ENCODE results near the gene FSCN2. TPM values are rescaled to one million over a fixed set of nuclear protein-coding genes. Genes with fewer than 3 reads are reported as not detected.

Gene FSCN2
- total RNA-seq, 1 donor from 2014 or later, result 1.6 TPM

- intact Hi-C loops (cut with DNase I), result no loop called here
- DNase-seq (ENCODE audit: low spot score), result no peak
Measured at GRCh38 chr17:81489012-81489997, 38.9 kb upstream of the FSCN2 start.

GRCh38 chr17:81489998-81490992 lies 37.9 kb upstream of the FSCN2 start:
- ATAC-seq, result no peak
- intact Hi-C loops (cut with DNase I), result no loop called here
- no peak for DNase-seq (ENCODE audit: low spot score)

More at GRCh38 chr17:81489012-81489997, 38.9 kb upstream of the FSCN2 start:
- no peak for ATAC-seq

GRCh38 chr17:81491181-81491581 lies 37.0 kb upstream of the FSCN2 start:
- ATAC-seq, result no peak
- intact Hi-C loops (cut with DNase I), result no loop called here
- no peak for DNase-seq (ENCODE audit: low spot score)

- DNase-seq (ENCODE audit: low spot score) (no peak), ATAC-seq (no peak)
- intact Hi-C loops (cut with DNase I), result no loop called here
Measured at GRCh38 chr17:81491761-81492160, 36.4 kb upstream of the FSCN2 start.

- no peak for DNase-seq (ENCODE audit: low spot score)
- intact Hi-C loops (cut with DNase I), result no loop called here
- ATAC-seq, result no peak
Measured at GRCh38 chr17:81492202-81492601, 36.0 kb upstream of the FSCN2 start.

GRCh38 chr17:81492706-81493105 lies 35.5 kb upstream of the FSCN2 start:
- ATAC-seq (no peak), DNase-seq (ENCODE audit: low spot score) (no peak)
- intact Hi-C loops (cut with DNase I), result no loop called here

- DNase-seq (ENCODE audit: low spot score) (no peak), ATAC-seq (no peak)
- intact Hi-C loops (cut with DNase I), result no loop called here
Measured at GRCh38 chr17:81493198-81494038, 34.8 kb upstream of the FSCN2 start.

- DNase-seq (ENCODE audit: low spot score) (no peak), ATAC-seq (no peak)
- intact Hi-C loops (cut with DNase I), result no loop called here
Measured at GRCh38 chr17:81494626-81495377, 33.4 kb upstream of the FSCN2 start.

- DNase-seq (ENCODE audit: low spot score) (no peak), ATAC-seq (peak; percentile 45)
- intact Hi-C loops (cut with DNase I), result no loop called here
Measured at GRCh38 chr17:81498953-81499600, 29.1 kb upstream of the FSCN2 start.

- ATAC-seq (peak; percentile 23), DNase-seq (ENCODE audit: low spot score) (no peak)
- intact Hi-C loops (cut with DNase I), result no loop called here
Measured at GRCh38 chr17:81499601-81499970, 28.6 kb upstream of the FSCN2 start.

- ATAC-seq (peak; percentile 8), DNase-seq (ENCODE audit: low spot score) (no peak)
- intact Hi-C loops (cut with DNase I), result no loop called here
Measured at GRCh38 chr17:81500047-81500446, 28.1 kb upstream of the FSCN2 start.

- intact Hi-C loops (cut with DNase I), result no loop called here
- ATAC-seq, result no peak
Measured at GRCh38 chr17:81502471-81503017, 25.6 kb upstream of the FSCN2 start.

GRCh38 chr17:81503619-81504018 lies 24.6 kb upstream of the FSCN2 start:
- ATAC-seq, result no peak
- no peak for DNase-seq (ENCODE audit: low spot score)
- intact Hi-C loops (cut with DNase I), result no loop called here

More at GRCh38 chr17:81502471-81503017, 25.6 kb upstream of the FSCN2 start:
- DNase-seq (ENCODE audit: low spot score), result no peak

GRCh38 chr17:81508639-81509206 lies 19.5 kb upstream of the FSCN2 start:
- no peak for ATAC-seq
- intact Hi-C loops (cut with DNase I), result no loop called here
- DNase-seq (ENCODE audit: low spot score), result no peak

GRCh38 chr17:81509207-81509971 lies 18.8 kb upstream of the FSCN2 start:
- intact Hi-C loops (cut with DNase I), result no loop called here
- no peak for ATAC-seq
- no peak for DNase-seq (ENCODE audit: low spot score)

Data from sciatic nerve (tissue), 2 donors.